Right lobe of liver (tissue), 4 donors: Measurements from ENCODE around the gene SYTL3.

ENCODE experiments used
- POLR2A ChIP-seq: fragments of 450-650 bp; IDR thresholded peaks from one replicate; pipeline ENCODE4 v1.6.1; 2017; ENCODE audit warnings: antibody characterized with exemption, mild to moderate bottlenecking
- TF ChIP-seq, protein P1 (sequence below), 4 donors: fragments of 200-600 bp in 3 of 4; fragments of 450-650 bp in 1 of 4; IDR thresholded peaks; one replicate each; pipeline versions ENCODE4 v1.5.1 to v1.8.0; 2016 to 2022; ENCODE audit warnings: antibody characterized with exemption in 4 of 4, mild to moderate bottlenecking in 2 of 4
- donor health status: DM: no; HTN: no; CAD: no.
- donor health status: DM: no; HTN: no; CAD: no.
- donor health status: DM: no; HTN: yes; CAD: no.

DNA sequence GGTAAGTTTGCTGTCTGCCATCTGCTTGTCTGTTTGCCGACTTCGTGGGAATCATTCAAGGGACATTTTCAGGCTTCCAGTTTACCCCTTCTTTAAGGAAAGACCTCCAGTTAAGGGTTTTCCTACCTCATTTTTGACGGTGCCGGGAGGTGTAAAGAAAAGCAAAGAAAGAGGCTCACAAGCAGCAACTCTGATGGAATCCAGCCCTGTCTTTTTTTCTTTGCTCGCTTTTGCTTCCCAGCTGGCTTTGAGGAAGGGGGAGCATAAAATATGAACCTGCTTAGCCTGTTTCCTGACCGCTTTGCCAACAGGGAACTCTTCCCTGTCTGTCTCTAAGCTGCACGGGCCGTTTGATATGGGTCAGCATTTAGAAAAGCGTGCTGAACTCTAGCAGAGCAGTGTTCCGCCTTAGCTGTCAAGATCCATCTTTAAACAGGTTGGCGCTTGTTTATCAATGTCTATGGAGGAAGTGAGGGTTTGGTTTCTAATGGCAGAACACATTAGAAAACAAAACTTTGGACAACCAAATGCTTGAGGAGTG is 13.8 kb downstream of the SYTL3 start:
- TF ChIP-seq, protein P1, sequence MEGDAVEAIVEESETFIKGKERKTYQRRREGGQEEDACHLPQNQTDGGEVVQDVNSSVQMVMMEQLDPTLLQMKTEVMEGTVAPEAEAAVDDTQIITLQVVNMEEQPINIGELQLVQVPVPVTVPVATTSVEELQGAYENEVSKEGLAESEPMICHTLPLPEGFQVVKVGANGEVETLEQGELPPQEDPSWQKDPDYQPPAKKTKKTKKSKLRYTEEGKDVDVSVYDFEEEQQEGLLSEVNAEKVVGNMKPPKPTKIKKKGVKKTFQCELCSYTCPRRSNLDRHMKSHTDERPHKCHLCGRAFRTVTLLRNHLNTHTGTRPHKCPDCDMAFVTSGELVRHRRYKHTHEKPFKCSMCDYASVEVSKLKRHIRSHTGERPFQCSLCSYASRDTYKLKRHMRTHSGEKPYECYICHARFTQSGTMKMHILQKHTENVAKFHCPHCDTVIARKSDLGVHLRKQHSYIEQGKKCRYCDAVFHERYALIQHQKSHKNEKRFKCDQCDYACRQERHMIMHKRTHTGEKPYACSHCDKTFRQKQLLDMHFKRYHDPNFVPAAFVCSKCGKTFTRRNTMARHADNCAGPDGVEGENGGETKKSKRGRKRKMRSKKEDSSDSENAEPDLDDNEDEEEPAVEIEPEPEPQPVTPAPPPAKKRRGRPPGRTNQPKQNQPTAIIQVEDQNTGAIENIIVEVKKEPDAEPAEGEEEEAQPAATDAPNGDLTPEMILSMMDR (IDR thresholded peaks at IDR 0.05), result no peak
- TF ChIP-seq POLR2A, result no peak
